CMK (cell line): ENCODE data around the gene ITGA11.

Source experiments
- DNase-seq: peaks from one replicate; pipeline ENCODE4 v3.0.0-alpha.2; 2010; ENCODE audit warnings: low read depth

Gene ITGA11

DNA sequence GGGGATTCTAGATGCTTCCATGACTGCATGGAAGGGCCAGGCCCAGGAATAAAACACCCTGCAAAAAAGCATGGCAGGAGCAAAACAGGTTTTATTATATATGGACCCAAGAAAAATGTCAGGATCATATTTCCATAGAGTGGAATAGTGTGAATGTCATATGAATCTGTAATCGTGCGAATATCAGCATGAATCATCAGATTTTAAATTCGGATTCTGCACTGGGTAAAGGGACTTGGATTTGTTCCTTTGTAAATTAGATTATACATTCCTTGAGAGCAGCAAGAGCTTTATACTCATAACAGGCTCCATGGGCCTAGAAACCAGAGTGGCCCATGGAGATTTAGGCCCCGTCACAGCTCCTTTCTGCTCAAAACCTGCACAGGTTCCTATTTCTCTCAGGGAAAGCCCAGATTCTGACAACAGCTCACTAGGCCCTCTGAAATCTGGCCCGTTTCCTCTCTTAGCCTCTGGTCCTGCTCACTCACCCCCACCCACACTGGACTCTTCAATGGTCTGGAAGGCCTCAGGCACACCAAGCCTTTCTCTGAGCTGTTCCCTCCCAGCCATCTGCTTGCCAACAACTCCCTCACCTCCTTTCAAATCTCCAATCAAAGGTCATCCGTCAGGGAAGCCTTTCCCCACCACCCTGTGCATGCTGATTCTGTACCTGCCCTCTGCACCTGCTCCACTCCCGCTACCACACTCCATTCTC lies 78.4 kb downstream of the ITGA11 start:
- no peak for DNase-seq

DNA sequence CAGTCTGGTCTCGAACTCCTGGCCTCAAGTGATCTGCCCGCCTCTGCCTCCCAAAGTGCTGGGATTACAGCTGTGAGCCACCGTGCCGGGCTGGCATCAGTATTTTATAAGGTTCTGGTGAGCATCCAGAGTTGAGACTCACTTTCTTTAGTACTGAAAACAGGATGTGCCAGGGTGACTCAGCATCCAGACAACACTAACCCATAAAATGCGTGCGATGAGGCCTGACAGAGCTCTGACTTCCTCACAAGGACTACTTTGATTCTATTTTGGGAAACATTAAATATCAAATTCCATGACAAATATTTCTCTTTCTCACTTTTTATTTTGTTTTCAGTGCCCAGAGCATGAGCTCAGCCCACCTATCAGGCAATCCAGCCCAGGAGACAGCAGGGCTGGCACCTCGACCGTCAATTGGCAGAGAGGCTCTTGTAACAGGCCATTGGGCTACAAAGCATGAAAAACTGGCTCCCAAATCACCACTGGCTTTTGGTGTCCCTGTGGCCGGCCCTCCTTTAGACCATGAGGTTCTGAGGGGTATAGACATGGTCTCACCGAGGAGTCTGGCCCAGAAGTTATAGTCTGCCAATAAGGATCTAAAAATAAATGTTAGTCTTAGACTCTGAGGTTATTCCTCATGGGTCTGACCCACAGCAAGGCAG lies 79.4 kb downstream of the ITGA11 start:
- no peak for DNase-seq

GRCh38 chr15:68349151-68349550 lies 82.8 kb downstream of the ITGA11 start:
- no peak for DNase-seq

DNA sequence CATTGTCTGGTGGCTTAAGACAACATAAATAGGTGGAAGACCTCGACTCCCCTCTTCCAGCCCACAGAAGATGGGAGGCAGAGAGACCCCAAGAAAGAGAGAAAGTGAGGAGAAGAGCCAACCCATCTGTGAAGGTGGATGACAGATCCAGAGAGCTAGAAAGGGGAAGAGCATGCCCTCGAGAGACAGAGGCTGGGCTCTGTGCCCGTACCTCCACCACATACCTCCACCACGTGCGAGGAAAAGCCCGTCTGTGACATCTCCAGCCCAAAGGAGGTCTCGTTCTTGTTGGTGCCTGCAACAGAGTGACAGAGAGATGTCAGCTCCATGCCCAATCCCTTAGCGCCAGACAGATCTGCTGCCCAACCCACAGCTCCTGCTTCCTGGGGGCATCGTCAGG lies 83.4 kb downstream of the ITGA11 start:
- DNase-seq: no peak

DNA sequence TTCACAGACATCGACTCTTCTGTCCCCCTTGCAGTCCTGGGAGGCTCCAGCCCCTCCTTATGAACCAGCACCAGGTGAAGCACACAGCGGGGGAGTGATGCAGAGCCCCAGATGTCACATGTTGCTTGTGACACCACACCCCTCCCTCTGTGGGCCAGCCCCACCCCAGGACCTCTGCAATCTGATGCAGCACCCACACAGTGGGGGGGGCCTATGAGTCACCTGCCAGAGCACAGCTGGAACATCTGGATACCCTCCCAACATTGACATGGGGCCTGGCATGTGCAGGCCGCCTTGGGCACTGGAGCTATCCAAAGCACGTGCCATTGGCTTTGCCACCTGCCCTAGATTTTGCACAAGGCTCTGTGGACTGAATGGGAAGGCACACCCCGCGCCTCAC lies 83.9 kb downstream of the ITGA11 start:
- no peak for DNase-seq

- DNase-seq: no peak
Measured at GRCh38 chr15:68347392-68347791, 84.6 kb downstream of the ITGA11 start.

DNA sequence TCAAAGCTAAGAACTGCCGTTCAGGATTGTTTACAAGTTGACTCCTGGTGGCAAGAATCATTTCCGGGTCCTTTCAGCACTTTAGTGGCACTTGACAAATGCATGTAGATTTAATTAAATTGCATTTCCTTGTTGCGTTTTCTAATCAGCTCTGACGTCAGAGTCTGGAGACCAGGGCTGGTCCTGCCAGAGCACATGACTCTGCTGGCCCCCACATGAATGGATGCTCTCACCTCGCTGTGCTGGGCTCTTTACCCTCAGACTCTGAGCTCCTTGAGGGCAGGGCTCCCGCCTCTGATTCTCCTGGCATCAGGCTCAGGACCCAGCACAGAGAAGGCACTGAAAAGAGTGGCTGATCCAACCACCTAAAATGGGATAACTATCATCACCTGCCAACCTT lies 85.0 kb downstream of the ITGA11 start:
- no peak for DNase-seq

- DNase-seq: no peak
Measured at GRCh38 chr15:68345481-68345880, 86.5 kb downstream of the ITGA11 start.

DNA sequence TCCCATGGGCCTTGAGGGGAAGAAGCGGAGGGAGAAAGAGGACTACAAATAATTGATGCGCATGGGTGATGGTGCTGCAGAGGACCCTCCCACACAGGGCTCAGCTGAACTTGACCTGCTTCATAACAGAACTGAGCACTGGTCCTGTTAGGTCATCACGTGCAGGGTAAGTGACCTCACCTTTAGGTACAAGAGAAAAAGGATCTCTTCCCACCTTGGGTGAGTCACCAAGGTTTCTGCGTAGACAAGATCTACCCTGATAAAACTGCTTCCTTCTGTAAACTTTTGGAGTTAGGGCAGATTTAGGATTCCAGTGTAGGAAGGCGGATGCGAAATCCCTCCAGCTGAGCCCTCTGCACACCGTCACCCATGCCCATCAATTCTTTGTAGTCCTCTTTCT lies 87.4 kb downstream of the ITGA11 start:
- no peak for DNase-seq

- no peak for DNase-seq
Measured at GRCh38 chr15:68343579-68344225, 88.3 kb downstream of the ITGA11 start.

DNA sequence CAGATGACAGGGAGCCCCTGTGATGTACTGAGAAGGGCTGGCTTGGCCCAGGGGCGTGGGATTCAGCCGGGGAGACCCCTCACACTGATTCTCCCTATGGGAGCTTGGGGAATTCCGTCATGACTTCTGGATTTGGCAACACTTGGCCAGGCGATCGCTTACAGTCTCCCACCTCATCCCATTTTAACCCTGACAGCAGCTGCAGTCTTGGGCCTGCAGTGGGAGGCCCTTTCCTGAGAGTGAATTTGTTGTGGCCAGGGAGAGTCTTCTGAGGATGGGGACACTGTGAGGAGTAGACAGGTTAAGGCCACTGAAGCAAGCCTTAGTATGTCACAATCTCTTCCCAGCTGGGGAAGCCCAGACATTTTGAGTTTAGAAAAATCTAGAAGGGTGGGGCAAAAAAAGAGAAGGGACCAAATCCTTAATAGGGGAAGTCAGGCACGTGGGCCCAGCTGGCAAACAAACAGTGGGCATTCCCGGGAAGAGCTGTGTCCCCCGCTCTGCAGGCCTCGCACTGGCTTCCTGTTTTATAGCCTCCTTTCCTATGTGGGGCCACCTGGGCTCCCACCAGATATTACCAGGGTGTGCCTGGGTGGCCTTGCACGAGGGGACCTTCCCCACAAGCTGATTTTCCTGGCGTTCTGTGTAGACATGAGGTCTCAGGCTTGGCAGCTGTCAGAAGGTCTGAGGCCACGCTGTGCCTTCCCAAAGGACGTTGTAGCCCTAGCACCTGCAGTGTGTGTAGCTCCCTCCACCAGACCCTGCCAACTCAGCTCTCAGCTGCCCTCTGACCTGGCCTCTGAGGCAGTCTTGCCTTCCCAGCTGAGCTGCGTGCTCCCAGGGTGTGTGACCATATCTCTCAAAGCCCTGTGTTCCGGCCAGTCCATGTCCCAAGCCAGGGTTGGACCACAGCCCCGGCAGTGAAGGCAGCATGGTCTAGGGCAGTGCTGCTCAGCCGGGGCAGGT lies 89.9 kb downstream of the ITGA11 start:
- DNase-seq: no peak

DNA sequence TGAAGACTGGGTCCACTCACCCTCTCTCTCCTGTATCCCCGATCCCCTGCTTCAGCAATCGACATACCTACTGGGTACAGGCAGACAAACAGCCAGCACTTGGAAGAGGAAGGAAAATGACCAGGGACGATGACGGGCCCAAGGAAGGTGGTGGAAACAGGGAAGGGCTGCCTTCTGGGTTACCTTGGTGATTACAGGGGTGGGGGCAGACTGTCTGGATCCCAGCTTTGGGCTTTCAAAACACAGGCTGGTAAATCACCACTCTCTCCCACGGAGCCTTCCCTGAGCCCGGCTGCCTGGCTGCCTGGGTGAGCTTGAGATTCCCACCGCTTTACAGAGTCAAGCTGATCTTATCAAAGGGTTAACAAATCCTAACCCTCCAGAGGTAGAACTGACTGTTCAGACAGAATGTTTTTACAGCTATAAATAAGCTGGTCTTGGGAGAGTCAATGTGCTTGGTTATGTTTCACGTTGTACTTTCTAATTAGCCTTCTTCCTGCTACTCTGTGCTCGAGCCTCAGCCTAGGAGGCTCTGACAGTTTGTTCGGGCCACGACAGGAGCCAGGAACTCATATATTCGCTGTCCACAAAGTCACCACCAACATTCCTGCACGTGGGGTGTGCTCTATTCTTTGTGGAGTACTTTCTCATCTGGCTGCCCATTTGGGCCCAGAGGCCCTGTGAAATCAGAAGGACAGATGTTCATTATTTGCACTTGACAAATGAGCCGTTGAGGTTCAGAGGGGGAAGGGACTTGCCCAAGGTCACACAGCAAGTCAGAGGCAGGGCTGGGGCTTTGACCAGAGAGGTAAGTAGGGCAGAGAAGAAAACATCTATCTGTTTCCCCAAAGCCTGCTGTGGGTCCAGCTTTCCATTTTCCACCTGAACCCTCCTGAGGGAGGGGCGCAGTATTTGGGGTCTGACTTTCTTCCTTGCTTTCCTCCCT lies 91.0 kb downstream of the ITGA11 start:
- DNase-seq: no peak

DNA sequence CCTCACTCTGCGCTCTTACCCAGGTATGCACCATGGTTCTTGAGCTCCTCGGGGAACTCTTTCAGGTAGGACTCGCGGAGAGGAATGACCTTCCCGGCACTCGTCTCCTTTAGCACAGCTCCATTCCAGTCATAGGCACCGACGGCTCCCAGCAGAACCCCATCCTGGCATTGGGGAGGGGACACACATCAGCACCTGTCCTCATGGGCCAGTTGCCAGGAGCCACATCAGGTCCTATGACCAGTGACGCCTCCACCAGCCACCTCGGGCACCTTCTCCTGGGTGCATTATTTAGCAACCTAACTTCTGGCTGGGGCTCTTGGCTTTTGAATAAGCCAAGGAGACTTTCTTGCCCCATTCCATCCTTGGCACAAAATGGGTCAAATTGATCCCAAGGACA lies 92.5 kb downstream of the ITGA11 start:
- DNase-seq: no peak

GRCh38 chr15:68337826-68338225 lies 94.1 kb downstream of the ITGA11 start:
- no peak for DNase-seq

DNA sequence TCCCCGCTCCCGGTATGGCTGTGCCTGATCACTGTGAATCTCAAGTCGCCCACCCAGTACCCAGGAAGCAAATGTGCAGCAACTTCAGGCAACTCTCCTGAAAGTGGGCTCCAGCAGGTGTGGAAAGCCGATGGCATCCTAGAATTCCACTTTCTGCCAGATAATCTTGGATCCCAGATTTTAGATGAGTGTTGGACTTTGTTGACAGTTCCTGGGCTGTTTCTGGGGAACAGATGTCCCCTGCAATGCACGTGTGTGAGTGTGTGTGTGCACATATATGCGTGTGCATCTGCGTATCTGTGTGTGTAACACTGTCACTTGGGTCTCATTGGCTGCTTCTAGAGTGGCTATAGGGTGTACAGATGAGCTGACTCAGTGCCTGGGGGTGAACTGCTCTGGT lies 95.4 kb downstream of the ITGA11 start:
- DNase-seq: no peak

GRCh38 chr15:68335655-68336054 lies 96.3 kb downstream of the ITGA11 start:
- no peak for DNase-seq

GRCh38 chr15:68335251-68335650 lies 96.7 kb downstream of the ITGA11 start:
- DNase-seq: no peak

DNA sequence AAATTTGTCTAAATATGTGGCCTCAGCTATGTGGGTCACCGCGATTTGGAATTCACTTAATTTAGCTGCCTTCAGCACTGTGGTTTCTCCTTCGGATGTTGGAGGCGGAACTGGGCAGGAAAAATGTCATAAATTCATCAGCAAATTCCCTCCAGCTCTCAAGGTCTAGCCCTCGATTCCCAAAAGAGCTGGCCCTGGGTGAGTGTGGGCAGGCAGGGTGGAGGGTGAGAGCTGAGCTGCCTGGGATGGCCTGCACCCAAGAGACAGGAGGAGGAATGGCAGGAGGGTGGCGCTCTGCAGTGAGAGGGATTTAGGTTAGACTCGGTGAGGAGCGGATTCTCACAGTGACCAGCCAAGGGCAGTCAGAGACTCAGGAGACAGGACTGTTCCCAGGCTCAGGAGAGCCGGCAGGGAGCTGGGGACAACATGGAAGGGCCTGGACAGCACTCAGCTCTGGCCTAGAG lies 97.3 kb downstream of the ITGA11 start:
- DNase-seq: no peak

DNA sequence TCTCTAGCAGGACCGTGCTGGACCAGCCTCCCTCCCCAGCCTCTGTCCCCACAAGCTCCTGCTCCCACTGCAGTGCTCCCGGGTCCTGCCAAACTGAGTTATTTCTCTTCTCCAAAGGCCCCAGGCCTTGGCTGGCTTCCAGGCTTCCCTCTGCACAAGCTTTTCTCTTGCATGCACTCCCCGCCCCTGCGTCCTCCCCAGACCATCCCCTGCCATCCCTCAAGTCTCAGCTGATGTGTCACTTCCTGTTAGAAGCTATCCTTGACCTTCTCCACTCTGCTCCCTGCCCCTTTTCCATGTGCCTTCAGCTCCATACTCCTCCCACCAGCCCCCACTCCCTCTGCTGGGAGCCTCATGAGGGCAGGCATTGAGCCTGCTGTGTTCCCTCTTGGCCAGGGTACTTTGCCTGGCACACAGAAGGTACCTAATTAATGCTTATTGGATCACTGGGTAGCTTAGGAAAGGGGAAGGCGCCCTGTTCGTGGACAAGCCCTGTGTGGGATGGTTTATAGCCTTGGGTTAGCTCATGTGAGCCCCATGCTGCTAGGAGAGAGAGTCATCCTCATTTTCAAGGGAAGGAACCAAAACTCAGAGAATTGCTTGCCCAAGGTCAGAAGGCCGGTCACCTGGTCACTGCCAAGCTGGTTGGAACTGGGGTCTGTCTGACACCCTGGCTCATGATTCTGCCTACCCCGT lies 98.0 kb downstream of the ITGA11 start:
- DNase-seq: no peak

DNA sequence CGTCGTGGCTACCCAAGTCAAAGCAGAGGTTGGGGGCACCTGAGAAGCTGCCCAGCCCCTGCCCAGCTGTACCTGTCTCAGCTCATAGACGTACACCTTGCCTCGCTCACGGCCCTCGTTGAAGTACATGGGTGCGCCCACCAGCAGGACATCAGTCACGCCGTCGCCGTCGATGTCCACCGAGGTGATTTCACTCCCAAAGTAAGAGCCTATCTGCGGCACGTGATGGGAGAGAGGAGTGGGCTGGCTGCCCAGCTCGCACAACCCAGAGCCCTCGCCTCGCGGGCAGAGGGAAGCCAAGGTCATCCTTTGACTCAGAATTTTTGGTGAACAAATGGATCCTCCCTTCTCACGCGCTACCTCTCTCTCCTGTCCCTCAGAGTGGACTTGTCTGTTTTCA lies 99.7 kb downstream of the ITGA11 start:
- DNase-seq: no peak
